Suprapubic skin (tissue), 3 donors: Measurements from ENCODE around the gene HOXB9.

Source experiments
- CTCF ChIP-seq, 2 donors: fragments of 200-600 bp in 1 of 2; fragments of 450-650 bp in 1 of 2; sonication (generic) in 1 of 2; IDR thresholded peaks; one replicate each; pipeline ENCODE4 v1.5.1; 2016 to 2019; ENCODE audit warnings: antibody characterized with exemption in 2 of 2, mild to moderate bottlenecking in 1 of 2, moderate library complexity in 1 of 2
- EP300 ChIP-seq: sonication (generic); formaldehyde crosslinking; IDR thresholded peaks from one replicate; pipeline ENCODE4 v1.6.1; 2017; ENCODE audit warnings: antibody characterized with exemption

DNA sequence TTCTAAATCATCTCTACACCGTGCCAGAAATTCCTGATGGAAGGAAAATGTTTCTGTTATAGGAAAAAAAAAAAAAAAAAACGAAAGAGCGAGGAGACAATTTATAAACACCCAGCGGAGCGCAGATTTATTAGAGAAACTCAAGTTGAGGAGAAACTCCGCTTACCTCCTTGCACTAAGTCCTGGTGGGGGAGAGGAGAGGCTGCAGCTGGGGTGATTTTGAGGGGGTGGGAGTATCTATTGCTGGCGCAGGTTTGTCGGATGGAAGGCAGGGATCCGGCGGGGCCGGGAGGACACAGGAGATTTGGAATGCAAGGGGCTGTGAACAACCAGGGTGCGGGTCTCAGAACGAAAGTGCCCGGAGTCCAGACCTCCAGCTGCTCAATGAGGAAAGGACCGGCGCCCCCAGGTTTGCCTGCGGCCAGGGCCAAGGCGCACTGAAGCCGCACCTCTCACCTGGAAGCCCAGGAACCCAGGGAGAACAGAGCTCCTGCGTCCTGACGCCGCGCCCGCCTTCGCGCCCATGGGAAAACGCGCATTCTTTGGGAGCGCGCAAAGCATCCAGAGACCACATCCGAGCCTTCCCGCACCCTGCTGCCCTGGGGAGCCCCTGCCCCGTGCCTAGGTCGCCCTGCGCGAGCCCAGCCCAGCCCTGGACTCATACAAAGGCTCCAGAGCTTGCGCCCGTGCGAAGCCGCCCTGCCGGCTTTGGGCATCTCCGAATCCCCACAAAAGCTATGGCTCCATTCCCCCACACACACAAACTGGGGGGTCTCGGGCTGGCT is 8.5 kb downstream of the HOXB9 start:
- TF ChIP-seq EP300 = no peak
- no peak for TF ChIP-seq CTCF (IDR thresholded peaks at IDR 0.05)
